Mesenteric fat pad (tissue), 1 donor: Measurements from ENCODE around the gene AKAP5. TPM values are rescaled to one million over a fixed set of nuclear protein-coding genes. Genes with fewer than 3 reads are reported as not detected.

Experiments used
- DNase-seq: peaks from one replicate; pipeline ENCODE4 v3.0.0-alpha.2; 2020; ENCODE audit warnings: low spot score
- total RNA-seq: library from RNA; stranded (reverse); fragmentation: NEBNext Ultra II Directional; extraction: Animal tissue kit (Norgen Biotek cat#: 25700); gene quantifications from one replicate; pipeline ENCODE4 v1.2.1, GENCODE V29; 2021
- donor health status: DM: yes; HTN: yes; CAD: no.

Gene AKAP5
- total RNA-seq, 1 donor from 2014 or later, result 0.45 TPM

DNA sequence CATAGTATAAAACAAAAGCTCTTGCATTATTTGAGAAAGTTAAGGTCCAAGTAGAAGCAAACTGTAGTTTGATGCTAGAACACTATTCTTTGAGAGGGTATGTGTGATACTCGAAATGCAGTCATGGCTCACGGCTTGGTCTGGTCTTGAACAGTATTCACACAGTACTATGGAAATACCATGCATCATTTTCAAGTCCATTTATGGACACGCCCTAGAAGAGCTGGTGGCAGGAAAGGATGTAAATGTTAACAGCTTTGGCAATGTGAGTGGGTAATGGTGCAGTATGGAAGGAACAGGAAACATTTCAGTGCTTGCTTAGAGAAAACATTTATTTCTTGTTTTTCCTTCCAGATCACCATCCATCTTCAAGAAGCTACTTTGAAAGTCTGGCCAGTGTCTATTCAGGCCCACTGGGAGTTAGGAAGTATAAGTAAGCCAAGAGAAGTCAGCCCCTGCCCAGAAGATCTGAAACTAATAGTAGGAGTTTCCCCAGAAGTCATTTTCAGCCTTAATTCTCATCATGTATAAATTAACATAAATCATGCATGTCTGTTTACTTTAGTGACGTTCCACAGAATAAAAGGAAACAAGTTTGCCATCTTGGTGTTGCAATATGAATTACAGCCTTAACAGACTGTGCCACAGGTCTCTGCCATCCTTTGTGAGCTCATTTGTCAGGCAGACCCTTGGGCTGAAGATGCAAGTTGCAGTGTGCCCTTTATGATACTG is 5.7 kb upstream of the AKAP5 start:
- no peak for DNase-seq

DNA sequence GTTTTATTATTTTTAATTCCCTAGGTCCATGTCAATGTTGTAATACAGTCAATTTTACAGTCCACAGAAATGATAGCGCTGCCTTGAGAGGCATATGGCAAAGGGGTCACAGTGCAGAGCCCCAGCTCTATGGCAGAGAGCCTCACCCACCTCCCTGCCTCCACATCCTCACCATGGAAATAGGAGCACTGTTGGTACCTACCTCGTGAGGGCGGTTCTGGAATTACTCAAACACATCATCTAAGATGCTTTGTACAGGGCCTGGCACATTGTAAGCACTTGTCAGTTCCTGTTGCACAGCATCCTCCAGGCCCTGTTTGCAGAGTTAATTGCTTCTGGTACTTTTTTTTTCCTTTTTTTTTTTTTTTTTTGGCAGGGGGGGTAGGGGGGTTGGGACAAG is 4.1 kb upstream of the AKAP5 start:
- no peak for DNase-seq

DNA sequence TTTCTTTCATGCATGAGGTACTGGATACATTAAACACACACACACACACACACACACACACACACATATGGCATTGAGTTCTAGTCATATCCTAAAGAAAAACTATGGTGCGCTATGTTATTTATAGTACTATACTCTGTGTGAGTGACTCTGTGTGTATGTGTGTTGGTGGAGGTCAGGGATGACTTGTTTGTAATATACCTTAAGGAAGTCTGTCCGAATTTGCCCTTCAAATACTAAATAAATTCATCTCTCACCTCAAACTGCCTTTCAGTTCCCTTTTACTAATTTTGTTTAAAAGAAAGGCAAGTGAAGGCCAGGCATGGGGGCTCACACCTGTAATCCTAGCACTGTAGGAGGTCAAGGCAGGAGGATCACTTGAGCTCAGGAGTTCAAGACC is 2.1 kb upstream of the AKAP5 start:
- no peak for DNase-seq

DNA sequence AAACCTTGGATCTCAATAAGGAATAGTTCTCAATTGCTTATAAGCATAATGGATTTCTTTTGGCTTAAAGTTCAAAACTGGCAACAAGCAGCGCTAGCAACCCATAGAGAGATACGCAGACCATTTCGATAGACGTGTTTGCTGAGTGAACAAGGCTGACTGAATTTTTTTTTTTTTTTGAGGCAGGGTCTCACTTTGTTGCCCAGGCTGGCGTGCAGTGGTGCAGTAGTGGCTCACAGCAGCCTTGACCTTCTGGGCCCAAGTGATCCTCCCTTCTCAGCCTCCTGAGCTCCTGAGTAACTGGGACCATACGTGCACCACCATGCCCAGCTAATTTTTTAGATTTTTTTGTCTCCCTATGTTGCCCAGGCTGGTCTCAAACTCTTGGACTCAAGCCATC is 1.4 kb upstream of the AKAP5 start:
- no peak for DNase-seq

DNA sequence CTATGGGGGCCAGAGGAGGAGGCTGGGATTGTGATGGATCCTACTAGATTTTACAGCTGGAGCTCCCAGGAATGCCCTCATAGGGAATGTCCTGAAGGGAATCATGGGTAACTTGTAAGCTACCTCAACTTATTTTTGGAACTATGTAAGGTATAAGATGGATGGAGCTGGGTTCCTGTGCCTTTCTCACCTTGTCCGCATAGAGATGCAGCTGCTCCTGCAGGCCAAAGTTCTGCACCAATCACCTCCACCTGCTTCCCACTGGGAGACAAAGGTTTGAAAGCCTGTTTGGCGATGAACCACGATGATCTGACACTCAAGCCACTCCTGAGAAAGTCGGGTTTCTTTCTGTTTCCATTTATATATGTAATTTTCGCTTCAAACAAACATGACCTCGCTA is 648 bp upstream of the AKAP5 start:
- DNase-seq, result no peak

DNA sequence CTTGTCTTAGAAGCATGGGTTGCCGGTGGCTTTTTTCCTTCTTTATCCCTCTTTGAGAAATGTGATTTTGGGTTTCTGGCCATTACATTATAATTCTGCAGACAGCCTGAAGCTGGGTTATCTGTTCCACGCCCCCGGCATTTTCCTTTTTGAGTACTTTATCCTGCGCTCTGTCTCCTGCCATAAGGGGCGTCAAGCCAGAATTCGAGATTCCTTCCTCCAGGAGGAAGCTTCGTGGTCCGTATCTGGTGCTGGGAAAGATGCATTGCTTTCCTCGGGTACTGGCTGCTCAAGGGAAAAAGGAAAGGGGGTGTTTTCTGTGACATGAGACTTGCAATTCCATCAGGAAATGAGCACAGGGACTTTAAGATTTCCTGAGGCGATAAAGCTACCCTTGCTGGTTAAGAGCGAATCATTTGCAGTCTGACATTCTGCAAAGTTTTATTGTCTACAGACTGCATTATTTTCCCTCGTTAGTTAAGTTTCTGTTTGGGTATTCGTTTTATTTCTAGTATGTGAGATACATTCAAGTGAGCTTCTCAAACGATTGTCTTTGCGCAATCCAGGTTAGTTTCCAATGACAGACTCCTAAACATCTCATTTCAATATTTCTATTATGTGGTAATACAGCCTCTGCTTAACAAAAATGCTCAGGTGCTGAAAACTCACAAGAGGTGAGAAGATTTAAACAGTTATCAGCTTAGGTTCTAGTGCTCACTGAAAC is 694 bp downstream of the AKAP5 start:
- DNase-seq, result no peak

DNA sequence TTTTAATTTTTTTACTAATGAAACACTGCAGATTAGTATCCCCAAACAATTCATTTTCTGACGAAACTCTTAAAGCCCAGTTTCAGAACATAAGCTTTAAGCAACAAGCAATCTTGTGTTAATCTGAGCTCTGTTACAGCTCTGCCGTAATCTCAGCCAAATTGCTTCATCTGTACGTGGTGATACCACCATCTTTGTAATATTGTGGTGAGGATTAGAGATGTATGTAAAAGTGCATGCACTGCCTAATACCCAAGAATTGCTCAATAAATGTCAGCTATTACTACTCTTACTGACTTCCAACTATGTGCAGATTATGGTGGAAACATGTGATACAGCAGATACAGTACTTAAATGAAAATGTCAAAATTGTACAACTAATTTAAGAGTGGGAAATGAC is 1.8 kb downstream of the AKAP5 start:
- DNase-seq, result no peak

DNA sequence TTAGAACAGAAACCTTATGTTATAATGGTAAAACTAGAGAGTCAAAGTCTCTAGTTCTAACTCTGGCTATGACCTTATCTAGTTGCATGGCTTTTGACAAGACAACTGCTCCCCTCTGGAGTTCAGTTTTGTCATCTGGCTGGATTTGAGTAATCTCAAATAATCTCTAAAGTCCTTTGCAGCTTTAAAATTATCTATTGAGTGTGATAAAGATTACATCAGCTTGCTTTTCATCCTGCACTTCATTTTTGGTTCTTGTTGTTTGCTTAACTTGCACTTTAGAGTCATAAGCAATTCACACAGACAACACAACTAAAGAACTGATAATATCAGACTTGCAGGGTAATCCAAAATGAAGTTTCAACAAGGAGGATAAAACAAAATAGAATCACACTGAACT is 2.3 kb downstream of the AKAP5 start:
- DNase-seq, result no peak

DNA sequence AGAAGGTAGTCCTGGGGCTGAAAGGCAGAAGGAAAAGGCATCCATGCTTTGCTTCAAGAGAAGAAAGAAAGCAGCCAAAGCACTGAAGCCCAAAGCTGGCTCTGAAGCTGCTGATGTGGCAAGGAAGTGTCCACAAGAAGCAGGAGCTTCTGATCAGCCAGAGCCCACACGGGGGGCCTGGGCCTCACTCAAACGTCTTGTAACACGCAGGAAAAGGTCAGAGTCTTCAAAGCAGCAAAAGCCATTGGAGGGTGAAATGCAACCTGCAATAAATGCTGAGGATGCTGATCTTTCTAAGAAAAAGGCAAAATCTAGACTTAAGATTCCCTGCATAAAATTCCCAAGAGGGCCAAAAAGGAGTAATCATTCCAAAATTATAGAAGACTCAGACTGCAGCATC is 3.2 kb downstream of the AKAP5 start:
- no peak for DNase-seq

DNA sequence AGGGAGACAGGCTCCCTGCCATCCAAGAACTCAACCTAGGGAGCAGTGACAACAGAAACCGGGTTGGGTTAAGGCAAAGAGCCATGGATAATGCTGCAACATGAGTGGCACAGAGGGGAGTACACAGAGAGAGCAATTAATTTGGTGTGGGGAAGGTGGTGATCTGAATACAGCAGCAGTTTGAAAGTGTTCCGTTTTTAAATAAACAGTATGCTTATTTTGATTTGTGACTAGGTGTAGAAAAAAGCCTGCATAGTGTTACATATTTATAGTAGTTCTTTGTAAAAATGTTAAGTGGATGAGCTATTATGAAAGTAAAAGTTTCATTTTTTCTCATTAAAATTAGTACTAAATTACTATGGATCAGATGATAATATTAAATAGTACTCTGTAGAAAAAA is 8.7 kb downstream of the AKAP5 start:
- DNase-seq, result no peak

DNA sequence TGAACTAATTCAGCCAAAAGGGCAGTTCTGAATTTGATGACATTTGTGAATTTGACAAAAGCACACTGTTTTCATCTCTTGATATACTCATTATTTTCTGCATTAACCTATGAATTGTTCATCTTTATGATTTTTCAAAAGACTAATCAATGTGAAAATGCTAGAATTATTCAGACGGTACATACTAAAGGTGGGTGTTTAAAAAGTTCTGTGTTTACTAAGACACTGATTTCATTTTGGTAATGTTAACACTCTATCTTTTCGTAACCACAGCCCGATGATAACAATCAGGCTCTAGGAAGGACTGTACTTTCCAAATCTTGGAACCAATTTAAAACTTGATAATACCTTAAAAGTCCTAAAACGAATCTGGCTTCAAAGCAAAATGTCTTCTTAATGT is 9.4 kb downstream of the AKAP5 start:
- no peak for DNase-seq

DNA sequence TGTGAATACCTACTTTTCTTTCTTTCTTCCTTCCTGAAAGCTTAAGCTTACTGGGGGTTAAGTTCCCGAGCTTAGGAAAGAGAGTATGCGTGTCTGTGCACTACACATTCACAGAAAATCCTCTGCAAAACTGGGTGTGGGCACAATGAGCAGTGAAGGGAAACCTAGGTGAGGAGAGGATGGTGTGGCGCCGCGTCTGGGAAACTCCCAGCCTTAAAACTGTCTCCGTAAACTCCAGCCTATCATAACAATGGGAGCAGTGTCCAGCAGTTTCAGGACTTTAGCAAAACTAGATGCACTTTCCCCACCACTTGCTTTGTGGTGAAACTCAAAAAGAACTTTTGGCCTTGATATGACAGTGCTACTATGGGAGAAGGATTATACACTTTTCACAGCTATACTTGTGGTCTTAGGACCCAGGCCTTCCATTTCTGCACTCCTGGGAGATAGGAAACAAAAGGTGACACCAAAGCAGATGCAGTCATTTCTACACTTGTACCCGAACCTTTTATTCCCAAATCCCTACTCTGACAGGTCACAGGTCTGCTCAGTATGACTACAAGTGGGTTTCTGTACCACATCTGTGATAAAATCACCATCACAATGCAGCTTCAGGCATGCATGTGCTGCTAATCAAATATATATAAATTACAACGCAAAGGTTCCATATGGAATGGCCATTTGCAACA is 10.4 kb downstream of the AKAP5 start:
- DNase-seq, result no peak

DNA sequence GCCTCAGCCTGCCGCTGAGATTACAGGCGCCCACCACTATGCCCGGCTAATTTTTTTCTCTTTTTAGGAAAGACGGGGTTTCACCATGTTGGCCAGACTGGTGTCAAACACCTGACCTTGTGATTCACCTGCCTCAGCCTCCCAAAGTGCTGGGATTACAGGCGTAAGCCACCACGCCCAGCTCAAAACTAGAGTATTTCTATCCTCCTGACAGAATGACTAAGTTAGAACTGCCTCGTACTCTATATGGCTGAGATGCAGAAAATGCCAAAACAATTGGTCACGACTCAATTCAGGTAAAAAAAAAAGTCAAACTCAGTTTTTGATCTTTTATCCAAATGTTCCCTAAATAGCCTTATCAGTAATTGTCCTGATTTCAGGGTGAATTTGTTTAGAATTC is 11.1 kb downstream of the AKAP5 start:
- no peak for DNase-seq

DNA sequence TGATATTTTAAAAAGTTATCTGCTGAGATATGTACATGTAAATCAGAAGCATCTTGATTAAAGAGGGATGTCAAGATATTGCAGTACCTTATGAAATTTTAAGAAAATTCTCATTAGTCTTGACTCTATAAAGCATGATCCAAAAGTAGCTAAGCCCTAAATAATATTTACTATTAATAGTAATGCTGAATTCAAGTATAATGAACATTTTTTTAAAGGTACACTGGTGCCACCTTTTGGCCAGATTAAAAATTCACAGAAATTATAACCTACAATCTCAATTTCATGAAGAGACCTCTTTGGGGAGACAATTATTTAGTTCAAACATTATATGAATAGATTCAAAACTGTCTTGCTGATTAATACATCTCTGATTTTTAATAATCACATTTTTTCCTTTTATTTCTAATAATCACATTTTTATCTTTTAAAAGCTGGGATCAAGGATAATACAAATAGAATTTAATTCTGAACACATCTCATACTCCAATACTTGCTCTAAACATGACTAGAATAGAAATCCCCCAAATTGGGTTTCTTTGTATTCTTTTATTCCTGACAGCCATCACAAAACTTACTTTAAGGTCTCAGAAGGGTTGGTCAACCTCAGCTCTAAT is 13.4 kb downstream of the AKAP5 start:
- no peak for DNase-seq

DNA sequence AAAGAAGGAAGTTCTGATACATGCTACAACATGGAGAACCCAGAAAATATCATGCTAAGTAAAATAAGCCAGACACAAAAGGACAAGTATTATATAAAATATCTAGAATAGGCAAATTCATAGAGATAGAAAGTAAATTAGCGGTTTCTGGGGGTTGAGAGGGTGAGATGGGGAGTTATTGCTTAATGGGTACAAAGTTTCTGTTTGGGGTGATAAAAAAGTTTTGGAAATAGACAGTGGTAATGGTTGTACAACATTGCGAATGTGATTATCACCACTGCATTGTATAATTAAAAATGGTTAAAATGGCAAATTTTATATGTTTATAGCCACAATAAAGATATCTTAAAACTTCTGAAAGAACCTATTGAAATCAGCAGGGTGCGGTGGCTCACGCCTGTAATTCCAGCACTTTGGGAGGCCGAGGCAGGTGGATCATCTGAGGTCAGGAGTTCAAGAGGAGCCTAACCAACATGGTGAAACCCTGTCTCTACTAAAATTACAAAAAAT is 23.3 kb downstream of the AKAP5 start:
- no peak for DNase-seq

DNA sequence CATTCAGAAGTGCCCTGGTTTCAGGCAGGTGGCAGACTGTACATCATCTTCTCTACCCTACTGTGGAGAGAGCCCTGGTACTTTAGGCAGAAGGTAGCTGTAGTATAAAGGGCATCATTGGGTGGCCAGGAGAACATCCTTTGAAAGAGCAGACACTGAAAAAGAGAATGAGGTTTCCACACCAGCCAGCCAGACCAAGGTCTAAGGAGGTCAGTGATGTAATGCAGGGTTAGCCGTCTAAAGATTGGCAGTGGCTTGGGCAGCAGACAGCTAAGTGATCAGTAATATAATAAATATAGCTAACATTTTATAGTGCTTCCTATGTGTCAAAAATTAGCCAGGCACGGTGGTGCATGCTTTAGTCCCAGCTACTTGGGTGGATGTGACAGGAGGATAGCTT is 26.3 kb downstream of the AKAP5 start:
- no peak for DNase-seq

DNA sequence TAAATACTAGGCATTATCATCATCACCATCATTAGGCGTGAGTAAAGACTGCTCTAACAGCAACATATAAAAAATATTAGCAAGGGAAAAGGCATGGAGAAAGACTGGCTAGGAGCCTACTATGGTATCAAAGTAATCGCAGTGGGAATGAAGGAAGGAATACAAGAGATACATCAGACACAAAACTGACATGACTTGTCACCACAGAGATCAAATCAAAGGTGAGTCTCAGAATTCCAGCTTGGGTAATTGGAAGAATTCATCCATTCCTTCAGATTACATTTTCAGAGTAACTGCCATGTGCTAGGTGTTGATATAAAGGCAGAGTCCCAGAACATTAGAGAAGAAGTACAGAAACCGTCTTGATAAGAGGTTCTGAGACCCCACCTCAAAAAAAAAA is 28.2 kb downstream of the AKAP5 start:
- no peak for DNase-seq

DNA sequence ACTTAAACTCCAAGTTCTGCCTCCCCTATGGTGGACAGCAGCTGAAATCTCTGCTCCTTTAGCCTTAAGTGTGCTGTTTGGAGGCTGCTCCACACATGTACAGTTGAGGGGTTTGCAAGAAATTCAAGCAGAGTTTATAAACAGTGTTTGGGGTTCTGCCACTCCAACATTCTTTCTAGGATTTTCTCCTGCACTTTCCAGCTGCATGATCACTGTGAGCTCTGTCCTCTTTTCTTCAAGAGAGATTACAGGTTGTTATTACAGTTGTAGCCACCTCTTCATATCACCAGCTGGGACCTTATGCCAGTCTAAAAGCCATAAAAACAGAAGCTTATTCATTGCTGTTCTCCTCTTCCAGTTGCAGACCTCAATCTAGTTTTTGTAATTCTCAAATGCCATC is 30.0 kb downstream of the AKAP5 start:
- DNase-seq, result no peak

DNA sequence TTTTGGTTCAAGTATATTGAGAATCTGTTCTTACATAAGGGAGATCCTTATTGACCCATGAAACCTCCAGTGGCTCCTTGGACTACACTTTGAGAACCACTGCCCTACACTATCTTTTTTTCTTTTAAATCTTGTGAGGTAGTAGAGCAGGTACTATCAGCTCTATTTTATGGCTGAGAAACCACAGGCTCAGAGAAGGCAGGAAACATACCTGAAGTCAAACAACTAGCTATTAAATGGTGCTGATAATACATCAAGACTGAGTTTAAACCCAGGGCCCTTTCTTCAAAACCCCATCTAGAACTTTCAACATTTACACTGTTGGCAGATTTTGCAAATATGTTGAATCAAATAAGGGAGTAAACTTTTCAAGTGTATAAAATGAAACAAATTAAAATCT is 31.5 kb downstream of the AKAP5 start:
- no peak for DNase-seq

DNA sequence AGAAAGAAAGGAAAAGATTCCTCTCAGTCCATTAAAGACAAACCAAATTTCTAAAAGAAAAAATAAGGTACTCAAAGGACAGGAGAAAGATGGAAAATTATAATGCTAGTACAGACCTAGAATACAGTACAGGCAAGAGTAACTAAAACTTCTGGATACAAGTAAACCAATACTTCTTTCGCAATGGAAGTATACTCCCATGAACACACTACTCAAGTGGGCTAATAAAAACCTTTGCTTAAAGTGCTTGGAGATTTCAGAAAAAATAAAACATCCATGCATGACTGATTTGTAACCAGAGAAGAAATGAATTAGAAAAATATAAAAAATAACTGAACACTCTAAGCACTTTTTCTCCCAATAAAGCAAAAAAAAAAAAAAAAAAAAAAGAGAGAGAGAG is 34.8 kb downstream of the AKAP5 start:
- no peak for DNase-seq

DNA sequence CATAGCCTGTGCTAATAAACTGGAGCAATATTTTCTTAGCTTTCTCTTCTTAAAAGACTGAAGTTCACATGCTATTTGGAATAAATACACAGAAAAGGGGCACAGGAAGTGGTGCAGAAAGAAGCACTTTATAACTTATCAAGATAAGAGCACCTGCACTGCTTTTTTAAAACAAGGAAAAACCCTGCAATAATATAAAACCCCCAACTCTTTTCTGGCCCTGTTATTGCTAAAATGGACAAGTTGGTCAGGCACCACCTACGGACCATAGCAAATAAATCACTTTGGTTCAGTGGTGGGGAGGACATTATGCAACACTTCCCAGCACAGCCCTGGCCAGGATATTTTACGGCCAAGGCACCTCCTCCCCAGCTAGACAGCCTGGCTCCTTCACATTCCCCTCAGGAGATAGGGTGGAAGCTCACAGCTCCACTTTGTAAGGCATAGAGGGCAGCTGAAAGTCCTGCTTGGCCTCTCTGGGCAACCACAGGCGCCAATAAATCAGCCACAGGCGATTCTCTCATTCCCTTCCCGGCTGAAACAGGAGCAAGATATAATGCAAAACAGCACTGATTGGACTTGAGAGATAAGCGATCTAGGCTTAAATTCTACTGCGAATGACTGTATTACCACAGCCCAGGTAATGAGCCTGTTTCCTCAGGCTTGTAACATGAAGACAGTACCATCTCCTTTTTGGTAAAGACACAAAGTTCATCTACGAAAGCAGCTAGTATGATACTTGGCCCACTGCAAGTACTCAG is 36.3 kb downstream of the AKAP5 start:
- no peak for DNase-seq
